HS-27A (cell line): ENCODE results near the gene ZNF862.

Source experiments
- DNase-seq: peaks from one replicate; pipeline ENCODE4 v3.0.0-alpha.2; 2012; ENCODE audit warnings: low read depth, missing footprints

The ZNF862 gene

DNA sequence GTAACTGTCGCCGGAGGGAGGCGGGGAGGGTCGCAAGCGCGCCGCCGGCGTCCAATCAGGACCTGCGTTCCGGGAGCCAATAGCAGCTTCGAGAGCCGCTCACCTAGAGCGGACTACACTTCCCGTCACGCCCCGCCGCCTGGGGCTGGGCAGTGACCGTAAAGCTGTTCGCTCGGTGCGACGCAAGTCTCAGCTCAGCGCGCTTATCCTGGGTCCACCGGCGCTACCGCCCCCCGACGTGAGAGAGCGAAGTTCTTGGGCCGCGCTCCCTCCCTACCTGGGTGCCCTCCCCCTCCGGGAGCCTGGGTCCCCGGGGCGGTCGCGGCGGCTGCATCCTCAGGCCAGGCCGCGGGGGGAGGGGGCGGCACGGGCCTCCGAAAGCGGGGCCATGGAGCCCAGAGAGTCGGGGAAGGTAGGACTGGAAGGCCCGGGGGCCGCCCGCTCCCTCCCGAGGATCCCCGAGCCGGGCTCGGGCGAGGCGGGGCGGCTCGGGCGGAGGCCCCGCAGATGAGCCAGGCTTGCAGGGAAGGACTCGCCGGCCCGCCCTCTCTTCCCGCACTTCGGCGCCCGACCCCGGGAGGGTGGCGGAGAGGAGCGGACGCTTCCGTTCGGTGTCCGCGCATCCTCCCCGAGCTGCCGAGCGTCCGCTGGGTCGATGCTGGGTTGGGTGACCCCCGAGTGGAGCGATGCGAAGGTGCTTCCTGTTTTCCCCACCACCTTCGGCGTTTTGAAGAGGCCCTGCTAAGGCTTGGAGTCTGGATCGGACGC is at the start of gene ZNF862:
TSS of gene ZNF862 (plus strand) at position 152 of the 768 bp plus-strand sequence. CDS start at position 389, 237 bp downstream.
- DNase-seq: peak; percentile 57

GRCh38 chr7:149789101-149789500 is 49.1 kb upstream of the ZNF862 start:
- no peak for DNase-seq

DNA sequence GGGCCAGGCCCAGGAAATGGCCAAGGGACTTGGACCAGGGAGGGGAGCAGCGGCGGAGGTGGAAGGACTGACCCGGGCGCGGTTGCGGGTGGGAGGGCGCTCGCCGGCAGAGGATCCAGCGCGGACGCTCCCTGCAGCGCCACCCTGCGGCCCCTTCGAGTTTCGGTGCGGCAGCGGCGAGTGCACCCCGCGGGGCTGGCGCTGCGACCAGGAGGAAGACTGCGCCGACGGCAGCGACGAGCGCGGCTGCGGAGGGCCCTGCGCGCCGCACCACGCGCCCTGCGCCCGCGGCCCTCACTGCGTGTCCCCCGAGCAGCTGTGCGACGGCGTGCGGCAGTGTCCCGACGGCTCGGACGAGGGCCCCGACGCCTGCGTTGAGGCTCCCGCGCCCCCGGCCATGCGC is 48.0 kb upstream of the ZNF862 start:
- DNase-seq: no peak

DNA sequence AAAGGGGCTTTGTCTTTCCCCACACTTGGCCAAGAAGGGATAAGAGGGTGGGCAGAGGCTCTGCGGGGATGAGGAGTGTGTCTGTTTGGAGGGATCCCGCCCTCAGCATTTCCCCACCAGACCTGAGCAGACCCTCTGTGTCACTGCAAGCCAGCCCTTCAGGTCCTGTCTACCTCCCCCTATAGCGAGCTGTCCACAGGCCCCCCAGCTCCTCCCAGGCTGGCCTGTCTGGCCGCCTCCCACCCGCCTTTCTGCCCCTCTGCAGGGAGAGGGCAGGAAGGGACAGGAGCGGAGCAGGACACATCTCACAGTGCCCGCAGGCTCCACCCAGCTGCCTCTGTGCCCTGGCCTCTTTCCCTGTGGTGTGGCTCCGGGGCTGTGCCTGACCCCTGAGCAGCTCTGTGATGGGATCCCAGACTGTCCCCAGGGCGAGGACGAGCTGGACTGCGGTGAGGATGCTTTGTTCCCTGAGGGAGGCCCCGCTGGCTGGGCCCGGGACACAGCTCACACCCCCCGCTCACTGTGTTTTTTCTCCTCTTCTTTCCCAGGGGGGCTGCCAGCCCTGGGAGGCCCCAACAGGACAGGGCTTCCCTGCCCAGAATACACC is 47.3 kb upstream of the ZNF862 start:
- no peak for DNase-seq

- no peak for DNase-seq
Observed at GRCh38 chr7:149791411-149792219, 46.6 kb upstream of the ZNF862 start.

DNA sequence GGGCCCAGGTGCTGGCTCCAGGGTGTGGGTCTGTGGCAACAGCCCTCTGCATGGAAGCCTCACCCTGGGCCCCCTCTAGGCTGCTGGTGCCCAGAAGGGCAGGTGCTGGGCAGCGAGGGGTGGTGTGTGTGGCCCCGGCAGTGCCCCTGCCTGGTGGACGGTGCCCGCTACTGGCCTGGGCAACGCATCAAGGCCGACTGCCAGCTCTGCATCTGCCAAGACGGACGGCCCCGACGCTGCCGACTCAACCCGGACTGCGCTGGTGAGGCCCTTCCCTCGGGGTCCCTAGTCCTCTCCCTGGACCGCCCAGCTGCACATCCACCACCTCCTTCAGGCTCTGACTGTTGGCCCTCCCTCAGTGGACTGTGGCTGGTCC is 46.0 kb upstream of the ZNF862 start:
- DNase-seq: no peak

- DNase-seq: no peak
Observed at GRCh38 chr7:149793261-149793660, 44.9 kb upstream of the ZNF862 start.

DNA sequence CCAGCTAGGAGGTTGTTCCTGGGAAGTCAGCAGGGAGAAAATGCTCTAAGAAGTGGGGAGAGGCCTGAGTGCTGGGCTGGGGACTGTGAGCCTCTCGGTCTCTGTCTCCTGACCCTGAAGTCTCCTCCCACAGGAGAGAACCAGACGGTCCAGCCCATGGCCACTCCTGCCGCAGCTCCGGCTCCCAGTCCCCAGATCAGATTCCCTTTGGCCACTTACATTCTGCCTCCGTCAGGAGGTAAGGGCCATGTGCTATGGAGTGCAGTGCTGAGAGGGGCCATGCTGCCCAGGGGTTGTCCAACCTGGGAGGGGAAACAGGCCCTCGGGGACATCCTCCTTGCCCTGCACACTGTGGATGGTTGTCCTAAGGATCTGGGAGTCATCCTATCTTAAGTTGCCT is 43.5 kb upstream of the ZNF862 start:
- no peak for DNase-seq

DNA sequence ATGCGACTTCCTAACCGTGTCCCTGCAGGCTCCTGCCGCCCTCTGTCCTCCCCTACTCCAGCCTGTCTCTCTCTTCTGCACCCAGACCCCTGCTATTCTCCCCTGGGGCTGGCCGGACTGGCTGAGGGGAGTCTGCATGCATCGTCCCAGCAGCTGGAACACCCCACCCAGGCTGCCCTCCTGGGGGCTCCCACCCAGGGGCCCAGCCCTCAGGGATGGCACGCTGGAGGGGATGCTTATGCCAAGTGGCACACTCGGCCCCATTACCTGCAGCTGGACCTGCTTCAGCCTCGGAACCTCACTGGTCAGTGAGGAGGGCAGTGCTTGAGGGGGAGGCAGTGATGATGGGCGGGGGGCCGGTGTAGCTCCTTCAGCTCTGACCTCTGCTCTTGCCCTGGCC is 43.0 kb upstream of the ZNF862 start:
- no peak for DNase-seq

DNA sequence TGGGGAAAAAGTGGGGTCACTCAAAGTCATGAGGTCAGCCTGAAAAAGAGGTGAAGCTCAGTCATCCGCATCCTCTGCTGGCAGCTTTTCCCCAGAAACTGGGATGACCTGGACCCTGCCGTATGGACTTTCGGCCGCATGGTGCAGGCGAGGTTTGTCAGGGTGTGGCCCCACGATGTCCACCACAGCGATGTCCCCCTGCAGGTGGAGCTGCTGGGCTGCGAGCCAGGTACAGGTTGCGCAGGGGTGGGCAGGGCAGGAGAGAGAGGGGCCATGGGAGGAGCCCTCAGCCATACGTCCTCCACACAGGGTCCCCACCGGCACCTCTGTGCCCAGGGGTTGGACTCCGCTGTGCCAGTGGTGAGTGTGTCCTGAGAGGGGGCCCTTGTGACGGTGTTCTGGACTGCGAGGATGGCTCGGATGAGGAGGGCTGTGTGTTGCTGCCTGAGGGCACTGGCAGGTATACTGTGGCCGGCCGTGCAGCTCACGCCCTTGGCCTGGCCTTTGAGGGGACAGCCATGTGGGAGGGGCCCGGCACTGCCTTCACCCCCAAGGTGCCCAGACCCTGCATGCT is 41.8 kb upstream of the ZNF862 start:
- no peak for DNase-seq

GRCh38 chr7:149797771-149798170 is 40.4 kb upstream of the ZNF862 start:
- DNase-seq: no peak

DNA sequence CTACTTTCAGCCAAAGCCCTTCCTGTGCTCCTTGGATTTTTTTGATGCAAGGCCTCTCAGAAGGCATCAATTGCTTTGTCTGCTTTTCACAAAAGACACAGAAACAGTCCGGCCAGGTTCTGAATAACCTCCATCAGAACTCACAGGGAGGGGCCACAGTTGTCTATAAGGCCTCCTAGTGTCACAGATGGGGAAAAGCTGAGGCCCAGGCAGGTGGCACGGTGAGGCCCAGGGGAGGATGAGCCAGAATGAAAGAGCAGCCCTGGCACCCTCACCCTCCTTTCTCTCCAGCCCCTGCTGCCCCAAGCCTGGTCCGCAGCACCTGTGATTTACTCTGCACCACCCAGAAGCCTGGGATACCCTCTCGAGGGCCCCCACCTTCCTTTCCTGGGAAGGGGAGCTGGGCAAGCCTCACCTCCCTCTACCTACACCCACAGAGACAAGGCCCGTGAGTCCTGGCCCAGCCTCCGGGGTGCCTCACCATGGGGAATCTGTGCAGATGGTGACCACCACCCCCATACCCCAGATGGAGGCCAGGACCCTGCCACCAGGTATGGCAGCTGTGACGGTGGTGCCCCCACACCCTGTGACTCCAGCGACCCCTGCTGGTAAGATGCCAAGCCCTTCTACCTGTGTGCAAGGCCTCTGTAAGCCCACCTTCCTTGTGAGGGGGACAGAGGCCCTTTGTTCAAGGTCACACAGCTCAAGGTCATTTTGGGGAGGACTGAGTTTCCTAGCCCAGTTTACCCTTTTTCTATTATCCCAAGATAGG is 38.6 kb upstream of the ZNF862 start:
- no peak for DNase-seq

- DNase-seq: no peak
Observed at GRCh38 chr7:149800169-149800555, 38.0 kb upstream of the ZNF862 start.

- no peak for DNase-seq
Observed at GRCh38 chr7:149801002-149801566, 37.1 kb upstream of the ZNF862 start.

GRCh38 chr7:149801816-149802215 is 36.4 kb upstream of the ZNF862 start:
- no peak for DNase-seq

- DNase-seq: no peak
Observed at GRCh38 chr7:149802966-149803365, 35.2 kb upstream of the ZNF862 start.

DNA sequence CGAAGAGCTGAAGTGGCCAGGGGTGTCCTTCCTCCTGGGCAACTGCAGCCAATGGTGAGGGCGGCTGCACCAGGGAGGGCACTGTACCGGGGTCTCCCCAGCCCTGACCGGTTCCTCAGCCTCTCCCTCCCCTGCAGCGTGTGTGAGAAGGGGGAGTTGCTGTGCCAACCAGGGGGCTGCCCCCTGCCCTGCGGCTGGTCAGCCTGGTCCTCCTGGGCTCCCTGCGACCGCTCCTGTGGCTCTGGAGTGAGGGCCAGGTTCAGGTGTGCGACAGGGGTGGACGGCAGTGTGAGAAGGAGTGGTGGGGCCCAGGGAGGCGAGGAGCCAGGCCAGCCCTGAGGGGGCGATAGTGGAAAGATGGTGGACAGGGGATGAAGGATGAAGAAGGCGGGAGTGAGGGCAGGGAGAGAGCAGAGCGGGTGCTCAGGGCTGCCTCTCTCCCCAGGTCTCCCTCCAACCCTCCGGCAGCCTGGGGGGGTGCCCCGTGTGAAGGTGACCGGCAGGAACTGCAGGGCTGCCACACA is 34.6 kb upstream of the ZNF862 start:
- no peak for DNase-seq

DNA sequence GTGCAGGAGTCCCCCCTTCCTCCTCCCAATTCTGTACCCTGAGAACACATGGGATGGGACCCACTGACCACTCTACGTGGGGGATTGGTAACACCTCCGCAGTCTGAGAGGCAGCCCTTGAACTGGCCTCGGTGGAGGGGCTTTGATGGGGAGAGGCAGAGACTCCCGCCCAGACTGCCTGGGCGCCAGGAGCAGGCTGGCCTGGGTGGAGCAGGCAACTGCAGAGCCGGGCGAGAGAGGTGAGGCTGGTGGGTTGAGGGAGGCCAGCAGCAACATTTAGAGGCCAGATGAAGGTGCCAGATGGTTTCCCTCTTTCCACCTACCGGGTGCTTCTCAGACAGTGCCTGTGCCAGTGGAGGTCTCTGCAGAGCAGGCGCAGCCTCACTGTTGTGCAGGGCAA is 34.1 kb upstream of the ZNF862 start:
- no peak for DNase-seq

DNA sequence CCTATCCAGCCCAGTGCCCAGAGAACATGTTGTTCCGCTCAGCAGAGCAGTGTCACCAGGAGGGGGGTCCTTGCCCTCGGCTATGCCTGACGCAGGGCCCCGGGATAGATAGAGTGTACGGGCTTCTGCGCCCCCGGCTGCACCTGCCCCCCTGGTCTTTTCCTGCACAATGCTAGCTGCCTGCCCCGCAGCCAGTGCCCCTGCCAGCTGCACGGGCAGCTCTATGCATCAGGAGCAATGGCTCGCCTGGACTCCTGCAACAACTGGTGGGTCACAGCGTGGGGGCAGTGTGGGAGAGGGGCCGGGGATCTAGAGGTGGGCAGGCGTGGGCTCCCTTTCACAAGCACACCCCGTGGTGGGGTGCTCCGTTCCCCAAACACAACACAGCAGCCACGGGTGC is 31.4 kb upstream of the ZNF862 start:
- DNase-seq: no peak

- no peak for DNase-seq
Observed at GRCh38 chr7:149808311-149808710, 29.9 kb upstream of the ZNF862 start.

DNA sequence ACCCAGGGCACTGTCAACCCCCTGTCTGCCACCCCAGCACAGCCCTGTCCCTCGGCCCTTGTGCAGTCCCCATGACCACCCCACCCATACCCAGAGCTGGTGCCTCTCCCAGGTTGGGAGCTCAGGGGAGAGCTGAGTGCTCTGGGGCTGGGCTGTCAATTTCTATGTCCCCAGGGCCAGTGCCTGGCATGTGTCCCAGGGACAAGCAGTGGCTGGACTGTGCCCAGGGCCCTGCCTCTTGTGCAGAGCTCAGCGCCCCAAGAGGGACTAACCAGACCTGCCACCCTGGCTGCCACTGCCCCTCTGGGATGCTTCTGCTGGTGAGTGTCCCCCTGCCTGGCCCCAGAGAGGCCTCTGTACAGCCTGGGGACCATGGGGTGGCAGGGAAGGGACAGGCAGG is 29.0 kb upstream of the ZNF862 start:
- DNase-seq: no peak
